Measurements from ENCODE around the gene NEUROD2. TPM values are rescaled to one million over a fixed set of nuclear protein-coding genes. Genes with fewer than 3 reads are reported as not detected.

The NEUROD2 gene
- total and polyA plus RNA-seq, 2 of the 8 experiments (the other 6 are each of a cell fraction or from before 2014, with no cell fraction given), result not detected

DNA sequence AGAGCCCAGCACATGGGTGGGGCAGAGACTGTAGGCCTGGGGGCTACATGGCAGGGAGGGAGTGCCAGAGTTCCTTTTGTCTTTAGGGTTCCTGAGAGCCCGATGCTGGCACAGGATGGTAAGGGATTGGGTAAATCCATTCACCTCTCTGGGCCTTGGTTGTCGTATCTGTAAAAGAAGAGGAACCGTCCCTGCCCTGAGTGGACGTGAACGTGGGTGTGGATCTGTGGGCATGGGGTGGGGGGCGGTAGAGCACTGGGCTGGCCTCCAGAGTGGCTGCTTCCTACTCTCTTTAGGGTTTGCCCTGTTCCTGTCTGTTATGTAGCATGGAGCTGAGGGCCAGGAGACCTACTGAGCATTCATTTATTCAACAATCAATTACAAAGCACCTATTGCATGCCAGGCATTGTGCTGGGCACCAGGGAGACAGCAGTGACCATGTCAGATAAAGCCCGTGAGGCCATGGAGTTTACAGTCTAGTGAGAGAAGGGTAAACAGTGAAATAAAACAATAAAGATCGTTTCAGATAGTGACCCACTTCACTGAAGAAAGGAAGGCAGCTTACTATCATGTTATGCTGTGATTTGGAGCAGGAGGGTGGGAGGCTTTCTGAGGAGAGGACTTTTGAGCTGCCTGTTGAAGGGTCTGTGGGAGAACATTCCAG lies 44.3 kb upstream of the NEUROD2 start (continued):
- no peak for TF ChIP-seq SIRT6 (IDR thresholded peaks at IDR 0.05; ENCODE audit: low read length)
- no peak for TF ChIP-seq EGR1 (IDR thresholded peaks at IDR 0.05; ENCODE audit: borderline replicate concordance, low read depth, low read length)
- no peak for TF ChIP-seq HDAC2 (IDR thresholded peaks at IDR 0.05; ENCODE audit: borderline replicate concordance in 1 of 2, low read depth in 2 of 2, low read length in 2 of 2)
- TF ChIP-seq, protein P1, sequence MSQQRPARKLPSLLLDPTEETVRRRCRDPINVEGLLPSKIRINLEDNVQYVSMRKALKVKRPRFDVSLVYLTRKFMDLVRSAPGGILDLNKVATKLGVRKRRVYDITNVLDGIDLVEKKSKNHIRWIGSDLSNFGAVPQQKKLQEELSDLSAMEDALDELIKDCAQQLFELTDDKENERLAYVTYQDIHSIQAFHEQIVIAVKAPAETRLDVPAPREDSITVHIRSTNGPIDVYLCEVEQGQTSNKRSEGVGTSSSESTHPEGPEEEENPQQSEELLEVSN (IDR thresholded peaks at IDR 0.05), result no peak
